Neural cell (in vitro differentiated cells): ENCODE data around the gene GNB3. TPM values are rescaled to one million over a fixed set of nuclear protein-coding genes. Genes with fewer than 3 reads are reported as not detected.
"Not testable (repeated sequence)": the region's sequence is repeated elsewhere in the genome, so short reads cannot be mapped to it uniquely, and the experiment has no call there.

ENCODE experiments used
- H2AFZ ChIP-seq: fragments of 200-600, 300-800 bp; sonication (generic), shearing (Covaris generic); 2 replicates; pipeline ENCODE4 v1.6.0; 2014; ENCODE audit warnings: low read depth, mild to moderate bottlenecking, antibody characterized with exemption, low read length, moderate library complexity
- H3F3A ChIP-seq: fragments of 200-600 bp; shearing (Covaris generic); 2 replicates; pipeline ENCODE4 v1.6.1; 2016; ENCODE audit warnings: mild to moderate bottlenecking, moderate library complexity, mixed read lengths, antibody characterized with exemption, low read length; ENCODE audit not compliant: insufficient read depth, poor library complexity, severe bottlenecking
- H3K27ac ChIP-seq: fragments of 200-600, 300-800 bp; sonication (generic), shearing (Covaris generic); 2 replicates; pipeline ENCODE4 v1.5.1; 2014; ENCODE audit warnings: mild to moderate bottlenecking, low read length, moderate library complexity
- H3K27me3 ChIP-seq: fragments of 300-800, 200-600 bp; sonication (generic), shearing (Covaris generic); 2 replicates; pipeline ENCODE4 v1.6.0; 2014; ENCODE audit warnings: mild to moderate bottlenecking, low read depth, low read length, moderate library complexity; ENCODE audit not compliant: insufficient read depth
- H3K36me3 ChIP-seq: fragments of 300-800, 200-600 bp; sonication (generic), shearing (Covaris generic); 2 replicates; pipeline ENCODE4 v1.5.1; 2014; ENCODE audit warnings: mild to moderate bottlenecking, antibody characterized with exemption, low read length, moderate library complexity; ENCODE audit not compliant: insufficient read depth
- H3K4me2 ChIP-seq: fragments of 300-800, 200-600 bp; sonication (generic), shearing (Covaris generic); 2 replicates; pipeline ENCODE4 v1.6.0; 2014; ENCODE audit warnings: mild to moderate bottlenecking, low read length
- H3K4me3 ChIP-seq: fragments of 300-800, 200-600 bp; sonication (generic), shearing (Covaris generic); 2 replicates; pipeline ENCODE4 v1.5.1; 2014; ENCODE audit warnings: mild to moderate bottlenecking, low read length, moderate library complexity
- H3K79me2 ChIP-seq: fragments of 200-600 bp; shearing (Covaris generic); replicated peaks from 2 replicates; pipeline ENCODE4 v1.6.0; 2014; ENCODE audit warnings: mild to moderate bottlenecking, low read length, moderate library complexity; ENCODE audit not compliant: insufficient read depth
- H3K9ac ChIP-seq: fragments of 300-800, 200-600 bp; sonication (generic), shearing (Covaris generic); 2 replicates; pipeline ENCODE4 v1.6.1; 2016; ENCODE audit warnings: mild to moderate bottlenecking, low read length, mixed read lengths
- H3K9me2 ChIP-seq: fragments of 200-600 bp; shearing (Covaris generic); 2 replicates; pipeline ENCODE4 v1.6.1; 2016; ENCODE audit warnings: mild to moderate bottlenecking, low read length, mixed read lengths; ENCODE audit not compliant: insufficient read depth
- H3K9me3 ChIP-seq: fragments of 200-600, 300-800 bp; sonication (generic), shearing (Covaris generic); 2 replicates; pipeline ENCODE4 v1.6.1; 2016; ENCODE audit warnings: mild to moderate bottlenecking, mixed run types, low read length, moderate library complexity, mixed read lengths
- H4K20me1 ChIP-seq: fragments of 200-600 bp; shearing (Covaris generic); 2 replicates; pipeline ENCODE4 v1.6.1; 2016; ENCODE audit warnings: mild to moderate bottlenecking, mixed run types; ENCODE audit not compliant: insufficient read depth
- CTCF ChIP-seq: fragments of 450-650 bp; IDR thresholded peaks from 2 replicates; pipeline ENCODE4 v1.5.1; 2014; ENCODE audit warnings: antibody characterized with exemption, mild to moderate bottlenecking, moderate library complexity; ENCODE audit not compliant: poor library complexity, severe bottlenecking
- EP300 ChIP-seq: fragments of 450-650 bp; conservative IDR thresholded peaks from 2 replicates; pipeline ENCODE4 v1.6.1; 2014; ENCODE audit warnings: antibody characterized with exemption, mild to moderate bottlenecking, moderate library complexity; ENCODE audit not compliant: poor library complexity, severe bottlenecking
- EZH2 ChIP-seq: fragments of 200-600, 300-800 bp; shearing (Covaris generic), sonication (generic); IDR thresholded peaks from 2 replicates; pipeline ENCODE4 v1.6.1; 2014; ENCODE audit warnings: antibody characterized with exemption, low read length, borderline replicate concordance, mild to moderate bottlenecking; ENCODE audit not compliant: insufficient read depth, poor library complexity, severe bottlenecking
- MXI1 ChIP-seq: fragments of 450-650 bp; conservative IDR thresholded peaks from 2 replicates; pipeline ENCODE4 v1.6.1; 2014; ENCODE audit warnings: antibody characterized with exemption, mild to moderate bottlenecking; ENCODE audit not compliant: poor library complexity, severe bottlenecking
- POLR2AphosphoS5 ChIP-seq: IDR thresholded peaks from 2 replicates; pipeline ENCODE4 v1.6.1; 2012
- RAD21 ChIP-seq: fragments of 450-650 bp; conservative IDR thresholded peaks from 2 replicates; pipeline ENCODE4 v1.6.1; 2014; ENCODE audit warnings: antibody characterized with exemption, mild to moderate bottlenecking, moderate library complexity
- REST ChIP-seq: IDR thresholded peaks from 2 replicates; pipeline ENCODE4 v1.6.1; 2012; ENCODE audit warnings: borderline replicate concordance
- SMC3 ChIP-seq: fragments of 450-650 bp; conservative IDR thresholded peaks from 2 replicates; pipeline ENCODE4 v1.6.1; 2014; ENCODE audit warnings: antibody characterized with exemption, mild to moderate bottlenecking, moderate library complexity; ENCODE audit not compliant: poor library complexity
- TAF1 ChIP-seq: IDR thresholded peaks from 2 replicates; pipeline ENCODE4 v1.6.1; 2012; ENCODE audit warnings: low read depth
- polyA plus RNA-seq: library from polyadenylated mRNA; depleted of rRNA; stranded (reverse); fragments of >200 nt; gene quantifications from 2 replicates; pipeline ENCODE4 v1.2.3, GENCODE V29; 2014

The GNB3 gene
- polyA plus RNA-seq, 1 donor from 2014 or later, result 18.8 TPM

DNA sequence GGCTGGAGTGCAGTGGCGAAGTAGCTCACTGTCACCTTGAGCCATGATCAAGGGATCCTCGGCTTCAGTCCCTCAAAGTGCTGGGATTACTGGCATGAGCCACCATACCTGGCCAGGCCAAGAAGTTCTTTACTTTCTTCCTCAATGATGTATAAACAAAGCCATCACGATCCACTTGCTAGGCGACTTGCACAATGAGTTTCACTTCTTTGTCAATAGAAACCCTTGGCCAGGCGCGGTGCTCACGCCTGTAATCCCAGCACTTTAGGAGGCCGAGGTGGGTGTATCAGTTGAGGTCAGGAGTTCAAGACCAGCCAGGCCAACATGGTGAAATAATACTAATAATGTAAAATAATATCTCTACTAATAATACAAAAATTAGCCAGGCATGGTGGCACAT, 46.7 kb downstream of the GNB3 start:
- no peak overlapping the region for H2AFZ ChIP-seq
- H3K27me3 ChIP-seq, result no peaks in the 10 kb centered on the region
- no peaks in the 10 kb centered on the region for H3K79me2 ChIP-seq
- H3K4me3 ChIP-seq, result no peak overlapping the region
- TF ChIP-seq REST, result no peak
- TF ChIP-seq RAD21, result no peak
- no peak for TF ChIP-seq POLR2AphosphoS5
- no peak for TF ChIP-seq TAF1
- no peak for TF ChIP-seq CTCF
- TF ChIP-seq EZH2, result no peak
- TF ChIP-seq SMC3, result no peak
- TF ChIP-seq EP300, result no peak
- TF ChIP-seq MXI1, result no peak
- H3K9me3 ChIP-seq, result no peaks in the 10 kb centered on the region
- H3K9ac ChIP-seq, result no peak overlapping the region
- no peak overlapping the region for H3K27ac ChIP-seq
- H3F3A ChIP-seq, result no peaks in the 10 kb centered on the region
- no peak overlapping the region for H3K4me2 ChIP-seq
- no peaks in the 10 kb centered on the region for H3K9me2 ChIP-seq
- no peaks in the 10 kb centered on the region for H4K20me1 ChIP-seq
- no peaks in the 10 kb centered on the region for H3K36me3 ChIP-seq

GRCh38 chr12:6888360-6888759, 47.6 kb downstream of the GNB3 start:
- Histone ChIP-seq H3K27me3 (no peaks in the 10 kb centered on the region), H3K4me2 (no peak overlapping the region), H3K9me2 (no peaks in the 10 kb centered on the region), H3K4me3 (no peak overlapping the region), H4K20me1 (no peaks in the 10 kb centered on the region), H3K9ac (no peak overlapping the region), H3K79me2 (no peaks in the 10 kb centered on the region), H2AFZ (no peak overlapping the region), H3F3A (no peaks in the 10 kb centered on the region), H3K36me3 (no peaks in the 10 kb centered on the region), H3K27ac (no peak overlapping the region), H3K9me3 (no peaks in the 10 kb centered on the region)
- no peak for TF ChIP-seq REST
- no peak for TF ChIP-seq EZH2
- TF ChIP-seq TAF1, result no peak
- no peak for TF ChIP-seq SMC3
- no peak for TF ChIP-seq RAD21
- no peak for TF ChIP-seq CTCF
- TF ChIP-seq EP300, result no peak
- no peak for TF ChIP-seq POLR2AphosphoS5
- TF ChIP-seq MXI1, result no peak

DNA sequence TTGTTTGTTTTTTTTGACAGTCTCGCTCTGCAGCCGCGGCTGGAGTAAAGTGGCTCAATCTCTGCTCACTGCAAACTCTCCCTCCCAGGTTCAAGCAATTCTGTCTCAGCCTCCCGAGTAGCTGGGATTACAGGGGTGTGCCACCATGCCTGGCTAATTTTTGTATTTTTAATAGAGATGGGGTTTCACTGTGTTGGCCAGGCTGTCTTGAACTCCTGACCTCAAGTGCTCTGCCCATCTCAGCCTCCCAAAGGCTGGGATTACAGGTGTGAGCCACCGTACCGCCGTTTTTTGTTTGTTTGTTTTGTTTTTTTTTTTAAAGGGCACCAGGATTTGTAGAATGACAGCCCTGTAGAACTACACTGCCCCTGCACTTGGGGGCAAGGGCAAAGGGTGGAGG, 48.1 kb downstream of the GNB3 start:
- H3K27ac ChIP-seq, H3K79me2 ChIP-seq, H2AFZ ChIP-seq, H3K36me3 ChIP-seq, H3K9me3 ChIP-seq, H3K4me2 ChIP-seq, H3K27me3 ChIP-seq, H3F3A ChIP-seq, H4K20me1 ChIP-seq, H3K4me3 ChIP-seq, H3K9ac ChIP-seq, H3K9me2 ChIP-seq: not testable (repeated sequence)
